HepG2 (cell line): ENCODE results near the gene IGDCC3.

Experiments
- IRX3 ChIP-seq: sonication (generic); formaldehyde crosslinking; IDR thresholded peaks from 2 replicates; pipeline ENCODE4 v1.8.1; 2023; ENCODE audit warnings: mild to moderate bottlenecking, low read depth, missing genetic modification reagents, borderline replicate concordance
- ZNF883 ChIP-seq: sonication (generic); formaldehyde crosslinking; IDR thresholded peaks from 2 replicates; pipeline ENCODE4 v1.5.1; 2020; ENCODE audit warnings: mild to moderate bottlenecking, missing genetic modification reagents; ENCODE audit errors: not compliant biosample characterization
- TF ChIP-seq, protein P1 (sequence below): IDR thresholded peaks from 2 replicates; pipeline ENCODE4 v1.6.1; 2016; ENCODE audit warnings: low read depth, borderline replicate concordance

DNA sequence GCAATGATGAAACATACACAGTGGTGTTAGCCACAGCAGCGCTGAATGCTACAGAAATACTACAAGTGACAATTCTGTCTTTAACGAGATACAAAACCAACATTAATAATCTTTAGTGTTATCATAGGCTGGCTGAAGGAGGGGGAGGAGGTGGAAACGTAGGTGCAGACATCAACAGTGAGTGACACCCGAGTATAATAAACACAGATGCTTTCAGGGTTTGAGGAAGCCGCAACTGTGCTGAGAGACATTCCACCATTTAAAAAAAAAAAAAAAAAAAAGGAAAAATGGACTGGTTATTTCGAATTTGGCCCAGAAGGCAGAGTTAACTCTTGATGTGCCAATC is 4.3 kb upstream of the IGDCC3 start:
- TF ChIP-seq, protein P1, sequence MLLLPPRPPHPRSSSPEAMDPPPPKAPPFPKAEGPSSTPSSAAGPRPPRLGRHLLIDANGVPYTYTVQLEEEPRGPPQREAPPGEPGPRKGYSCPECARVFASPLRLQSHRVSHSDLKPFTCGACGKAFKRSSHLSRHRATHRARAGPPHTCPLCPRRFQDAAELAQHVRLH (CRISPR knock-in tag) = no peak
- TF ChIP-seq IRX3 (CRISPR knock-in tag) = no peak
- no peak for TF ChIP-seq ZNF883 (CRISPR knock-in tag)
